ENCODE results near the gene PIF1. TPM values are rescaled to one million over a fixed set of nuclear protein-coding genes. Genes with fewer than 3 reads are reported as not detected.
"Not testable (repeated sequence)": the region's sequence is repeated elsewhere in the genome, so short reads cannot be mapped to it uniquely, and the experiment has no call there.

Gene PIF1
- total RNA-seq, 1 donor from 2014 or later = 3.7 TPM

GRCh38 chr15:64810497-64811326 is 14.7 kb downstream of the PIF1 start:
- DNase-seq = no peak

- peak; percentile 89 for DNase-seq
Measured at GRCh38 chr15:64809649-64810496, 15.6 kb downstream of the PIF1 start.

GRCh38 chr15:64808785-64809453 is 16.5 kb downstream of the PIF1 start:
- DNase-seq = no peak

GRCh38 chr15:64807751-64808222 is 17.7 kb downstream of the PIF1 start:
- no peak for DNase-seq

- DNase-seq = no peak
Measured at GRCh38 chr15:64807051-64807749, 18.2 kb downstream of the PIF1 start.

GRCh38 chr15:64806509-64806908 is 18.9 kb downstream of the PIF1 start:
- no peak for DNase-seq

GRCh38 chr15:64804619-64805018 is 20.8 kb downstream of the PIF1 start:
- DNase-seq = no peak

GRCh38 chr15:64803526-64803925 is 21.9 kb downstream of the PIF1 start:
- DNase-seq = no peak

GRCh38 chr15:64800476-64800875 is 25.0 kb downstream of the PIF1 start:
- no peak for DNase-seq

- DNase-seq = not testable (repeated sequence)
Measured at GRCh38 chr15:64798905-64799304, 26.5 kb downstream of the PIF1 start.

- not testable (repeated sequence) for DNase-seq
Measured at GRCh38 chr15:64795921-64796320, 29.5 kb downstream of the PIF1 start.

GRCh38 chr15:64795299-64795698 is 30.1 kb downstream of the PIF1 start:
- DNase-seq = not testable (repeated sequence)

- no peak for DNase-seq
Measured at GRCh38 chr15:64792282-64792681, 33.2 kb downstream of the PIF1 start.

- DNase-seq = no peak
Measured at GRCh38 chr15:64791401-64791800, 34.0 kb downstream of the PIF1 start.

- no peak for DNase-seq
Measured at GRCh38 chr15:64783796-64784195, 41.7 kb downstream of the PIF1 start.

GRCh38 chr15:64782751-64783150 is 42.7 kb downstream of the PIF1 start:
- DNase-seq = no peak

- DNase-seq = no peak
Measured at GRCh38 chr15:64781299-64781698, 44.1 kb downstream of the PIF1 start.

GRCh38 chr15:64780600-64781156 is 44.8 kb downstream of the PIF1 start:
- DNase-seq = no peak

- DNase-seq = no peak
Measured at GRCh38 chr15:64779630-64780029, 45.8 kb downstream of the PIF1 start.

GRCh38 chr15:64779024-64779423 is 46.4 kb downstream of the PIF1 start:
- DNase-seq = no peak

GRCh38 chr15:64776402-64776786 is 49.1 kb downstream of the PIF1 start:
- DNase-seq = no peak

Measured in tongue (tissue), 2 donors.